ENCODE data around the gene CPNE5.

CPNE5 gene

DNA sequence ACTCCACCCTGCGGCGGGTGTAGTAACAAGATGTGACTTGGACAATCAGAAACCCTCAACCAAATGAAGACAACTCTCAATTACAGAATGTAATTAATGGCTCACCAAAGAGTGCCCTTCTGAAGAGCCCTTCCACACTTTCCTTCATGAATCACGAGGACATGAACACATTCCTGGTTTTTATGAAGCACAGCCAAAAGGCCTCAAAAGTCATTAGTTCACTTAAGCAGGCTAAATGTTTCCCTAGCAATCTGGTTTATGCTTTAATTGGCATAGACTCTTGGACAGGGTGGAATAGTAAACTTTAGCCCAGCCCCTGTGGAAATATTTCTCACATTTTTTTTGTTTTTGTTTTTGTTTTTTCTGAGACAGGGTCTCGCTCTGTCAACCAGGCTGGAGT is 20.5 kb downstream of the CPNE5 start:
- no peak overlapping the region for H3K4me3 ChIP-seq (replicated peaks; ENCODE audit: insufficient read depth, low read length)
- H3K27ac ChIP-seq (replicated peaks): no peak overlapping the region
- no peak for TF ChIP-seq SPI1 (IDR thresholded peaks at IDR 0.05; ENCODE audit: borderline replicate concordance, low read depth)
- no peak for TF ChIP-seq GABPA (IDR thresholded peaks at IDR 0.05; ENCODE audit: low read depth)
- TF ChIP-seq, protein P1, sequence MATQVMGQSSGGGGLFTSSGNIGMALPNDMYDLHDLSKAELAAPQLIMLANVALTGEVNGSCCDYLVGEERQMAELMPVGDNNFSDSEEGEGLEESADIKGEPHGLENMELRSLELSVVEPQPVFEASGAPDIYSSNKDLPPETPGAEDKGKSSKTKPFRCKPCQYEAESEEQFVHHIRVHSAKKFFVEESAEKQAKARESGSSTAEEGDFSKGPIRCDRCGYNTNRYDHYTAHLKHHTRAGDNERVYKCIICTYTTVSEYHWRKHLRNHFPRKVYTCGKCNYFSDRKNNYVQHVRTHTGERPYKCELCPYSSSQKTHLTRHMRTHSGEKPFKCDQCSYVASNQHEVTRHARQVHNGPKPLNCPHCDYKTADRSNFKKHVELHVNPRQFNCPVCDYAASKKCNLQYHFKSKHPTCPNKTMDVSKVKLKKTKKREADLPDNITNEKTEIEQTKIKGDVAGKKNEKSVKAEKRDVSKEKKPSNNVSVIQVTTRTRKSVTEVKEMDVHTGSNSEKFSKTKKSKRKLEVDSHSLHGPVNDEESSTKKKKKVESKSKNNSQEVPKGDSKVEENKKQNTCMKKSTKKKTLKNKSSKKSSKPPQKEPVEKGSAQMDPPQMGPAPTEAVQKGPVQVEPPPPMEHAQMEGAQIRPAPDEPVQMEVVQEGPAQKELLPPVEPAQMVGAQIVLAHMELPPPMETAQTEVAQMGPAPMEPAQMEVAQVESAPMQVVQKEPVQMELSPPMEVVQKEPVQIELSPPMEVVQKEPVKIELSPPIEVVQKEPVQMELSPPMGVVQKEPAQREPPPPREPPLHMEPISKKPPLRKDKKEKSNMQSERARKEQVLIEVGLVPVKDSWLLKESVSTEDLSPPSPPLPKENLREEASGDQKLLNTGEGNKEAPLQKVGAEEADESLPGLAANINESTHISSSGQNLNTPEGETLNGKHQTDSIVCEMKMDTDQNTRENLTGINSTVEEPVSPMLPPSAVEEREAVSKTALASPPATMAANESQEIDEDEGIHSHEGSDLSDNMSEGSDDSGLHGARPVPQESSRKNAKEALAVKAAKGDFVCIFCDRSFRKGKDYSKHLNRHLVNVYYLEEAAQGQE (IDR thresholded peaks at IDR 0.05; ENCODE audit: insufficient replicate concordance, low read depth): no peak
- TF ChIP-seq, protein P2, sequence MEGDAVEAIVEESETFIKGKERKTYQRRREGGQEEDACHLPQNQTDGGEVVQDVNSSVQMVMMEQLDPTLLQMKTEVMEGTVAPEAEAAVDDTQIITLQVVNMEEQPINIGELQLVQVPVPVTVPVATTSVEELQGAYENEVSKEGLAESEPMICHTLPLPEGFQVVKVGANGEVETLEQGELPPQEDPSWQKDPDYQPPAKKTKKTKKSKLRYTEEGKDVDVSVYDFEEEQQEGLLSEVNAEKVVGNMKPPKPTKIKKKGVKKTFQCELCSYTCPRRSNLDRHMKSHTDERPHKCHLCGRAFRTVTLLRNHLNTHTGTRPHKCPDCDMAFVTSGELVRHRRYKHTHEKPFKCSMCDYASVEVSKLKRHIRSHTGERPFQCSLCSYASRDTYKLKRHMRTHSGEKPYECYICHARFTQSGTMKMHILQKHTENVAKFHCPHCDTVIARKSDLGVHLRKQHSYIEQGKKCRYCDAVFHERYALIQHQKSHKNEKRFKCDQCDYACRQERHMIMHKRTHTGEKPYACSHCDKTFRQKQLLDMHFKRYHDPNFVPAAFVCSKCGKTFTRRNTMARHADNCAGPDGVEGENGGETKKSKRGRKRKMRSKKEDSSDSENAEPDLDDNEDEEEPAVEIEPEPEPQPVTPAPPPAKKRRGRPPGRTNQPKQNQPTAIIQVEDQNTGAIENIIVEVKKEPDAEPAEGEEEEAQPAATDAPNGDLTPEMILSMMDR (IDR thresholded peaks at IDR 0.05; ENCODE audit: insufficient read depth, low read length): no peak
- TF ChIP-seq POLR2AphosphoS5 (IDR thresholded peaks at IDR 0.05; ENCODE audit: low read depth): no peak
- no peak for DNase-seq (ENCODE audit: low read depth in 1 of 2, low spot score in 1 of 2)
- no peaks in the 10 kb centered on the region for H3K27me3 ChIP-seq (ENCODE audit: insufficient read depth, poor library complexity, severe bottlenecking)

DNA sequence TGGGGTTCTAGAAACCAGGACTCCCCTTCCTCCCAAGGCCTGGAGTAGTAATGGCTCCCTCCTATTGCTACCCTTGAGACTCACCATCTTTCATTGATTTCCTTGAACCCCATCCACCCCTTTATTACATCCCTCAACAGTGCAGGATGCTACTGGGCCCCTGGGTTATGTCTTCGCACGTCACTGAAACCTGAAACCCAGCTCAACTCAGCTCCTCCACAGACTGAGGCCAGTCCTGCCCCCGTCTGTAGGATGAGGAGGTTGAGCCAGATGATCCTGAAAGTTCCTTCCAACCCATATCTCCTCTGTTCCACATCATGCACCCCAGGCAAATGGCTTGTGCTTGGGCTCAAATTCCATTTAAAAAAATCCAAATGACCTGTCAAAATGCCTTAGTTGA is 21.4 kb downstream of the CPNE5 start:
- no peak for DNase-seq (ENCODE audit: low read depth in 1 of 2, low spot score in 1 of 2)
- TF ChIP-seq GABPA (IDR thresholded peaks at IDR 0.05; ENCODE audit: low read depth): no peak
- TF ChIP-seq, protein P2 (IDR thresholded peaks at IDR 0.05; ENCODE audit: insufficient read depth, low read length): no peak
- no peak for TF ChIP-seq SPI1 (IDR thresholded peaks at IDR 0.05; ENCODE audit: borderline replicate concordance, low read depth)
- TF ChIP-seq POLR2AphosphoS5 (IDR thresholded peaks at IDR 0.05; ENCODE audit: low read depth): no peak
- TF ChIP-seq, protein P1 (IDR thresholded peaks at IDR 0.05; ENCODE audit: insufficient replicate concordance, low read depth): no peak
- Histone ChIP-seq H3K27me3 (ENCODE audit: insufficient read depth, poor library complexity, severe bottlenecking) (no peaks in the 10 kb centered on the region), H3K4me3 (replicated peaks; ENCODE audit: insufficient read depth, low read length) (no peak overlapping the region), H3K27ac (replicated peaks) (no peak overlapping the region)

DNA sequence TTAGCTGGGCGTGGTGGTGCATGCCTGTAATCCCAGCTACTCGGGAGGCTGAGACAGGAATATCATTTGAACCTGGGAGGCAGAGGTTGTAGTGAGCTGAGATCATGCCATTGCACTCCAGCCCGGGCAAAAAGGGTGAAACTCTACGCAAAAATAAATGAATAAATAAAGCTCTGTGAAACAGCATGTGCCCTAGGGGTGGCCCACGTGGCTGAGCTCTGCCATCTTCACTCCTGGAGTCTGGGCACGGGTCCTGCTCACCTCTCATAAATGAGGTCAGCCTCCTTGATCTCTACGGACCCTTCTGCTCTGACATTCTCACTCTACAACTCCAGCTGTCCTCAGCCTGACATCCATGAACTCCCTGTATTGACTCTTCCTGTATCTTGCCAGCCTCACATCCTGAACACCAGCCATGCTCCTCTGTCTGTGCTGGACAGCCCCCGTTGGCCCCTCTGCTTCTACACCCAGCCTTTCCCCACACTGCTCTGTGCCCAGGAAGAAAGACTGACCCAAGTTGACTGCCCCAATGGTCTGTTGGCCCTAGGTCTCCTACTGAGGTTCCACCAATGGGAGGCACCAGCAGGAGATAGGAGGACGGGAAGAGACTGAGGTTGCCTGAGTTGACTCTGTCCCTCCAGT is 21.9 kb downstream of the CPNE5 start:
- Histone ChIP-seq H3K27me3 (ENCODE audit: insufficient read depth, poor library complexity, severe bottlenecking) (no peaks in the 10 kb centered on the region), H3K27ac (replicated peaks) (no peak overlapping the region), H3K4me3 (replicated peaks; ENCODE audit: insufficient read depth, low read length) (no peak overlapping the region)
- TF ChIP-seq POLR2AphosphoS5 (IDR thresholded peaks at IDR 0.05; ENCODE audit: low read depth) (no peak), GABPA (IDR thresholded peaks at IDR 0.05; ENCODE audit: low read depth) (no peak), SPI1 (IDR thresholded peaks at IDR 0.05; ENCODE audit: borderline replicate concordance, low read depth) (no peak)
- TF ChIP-seq, protein P2 (IDR thresholded peaks at IDR 0.05; ENCODE audit: insufficient read depth, low read length): no peak
- TF ChIP-seq, protein P1 (IDR thresholded peaks at IDR 0.05; ENCODE audit: insufficient replicate concordance, low read depth): no peak
- no peak for DNase-seq (ENCODE audit: low read depth in 1 of 2, low spot score in 1 of 2)
